ENCODE results near the gene HSPBP1. TPM values are rescaled to one million over a fixed set of nuclear protein-coding genes. Genes with fewer than 3 reads are reported as not detected.

HSPBP1 gene
- total RNA-seq, 1 experiment from 2014 or later, result 65.2 TPM

- ChIA-PET POLR2A (interaction anchor here (0.5 to 1.2 kb wide), 3 partner anchors 61 to 346 kb away, joined by 3 to 6 read pairs (median 4); partner anchors contain the start of gene KMT5C), CTCF (interaction anchor here (1.5 to 2.8 kb wide), 5 partner anchors 37 to 129 kb away, joined by 3 to 10 read pairs (median 7); partner anchors contain the start of gene TMEM238)
- Mint-ChIP-seq H3K27ac (peak overlapping the region; percentile 88), H3K36me3 (no peaks in the 10 kb centered on the region), H3K27me3 (ENCODE audit: low read depth) (no peaks in the 10 kb centered on the region), H3K4me1 (peaks cover 47% of the 10 kb centered on the region), H3K9me3 (no peaks in the 10 kb centered on the region), H3K4me3 (no peak overlapping the region)
- TF ChIP-seq IRF2 (CRISPR knock-in tag; IDR thresholded peaks at IDR 0.05; ENCODE audit: borderline replicate concordance, low read depth) (no peak), FOXP1 (CRISPR knock-in tag; IDR thresholded peaks at IDR 0.05; ENCODE audit: borderline replicate concordance) (no peak), ZNF232 (CRISPR knock-in tag; IDR thresholded peaks at IDR 0.05) (no peak), NFYB (CRISPR knock-in tag; conservative IDR thresholded peaks at IDR 0.05; ENCODE audit: low read depth) (no peak), MLX (CRISPR knock-in tag; IDR thresholded peaks at IDR 0.05) (no peak), AR (CRISPR knock-in tag; IDR thresholded peaks at IDR 0.05) (no peak), NR1H2 (CRISPR knock-in tag; IDR thresholded peaks at IDR 0.05) (no peak), MAX (CRISPR knock-in tag; IDR thresholded peaks at IDR 0.05) (no peak), TEAD1 (CRISPR knock-in tag; IDR thresholded peaks at IDR 0.05) (no peak)
- DNase-seq (ENCODE audit: low spot score), result no peak
- ATAC-seq, result no peak
Observed at GRCh38 chr19:55254625-55254977, 25.3 kb downstream of the HSPBP1 start.

GRCh38 chr19:55253842-55254624 lies 25.9 kb downstream of the HSPBP1 start:
- no peaks in the 10 kb centered on the region for H3K27me3 Mint-ChIP-seq (ENCODE audit: low read depth)
- CTCF ChIA-PET, result interaction anchor here (1.5 to 2.8 kb wide), 5 partner anchors 38 to 130 kb away, joined by 3 to 10 read pairs (median 7); partner anchors contain the start of gene TMEM238
- peak overlapping the region; percentile 88 for H3K27ac Mint-ChIP-seq
- DNase-seq (ENCODE audit: low spot score) (no peak), ATAC-seq (no peak)
- H3K9me3 Mint-ChIP-seq, result no peaks in the 10 kb centered on the region
- H3K4me3 Mint-ChIP-seq, result peak overlapping the region; percentile 6; the same call in 1 of the 2 replicates
- POLR2A ChIA-PET, result interaction anchor here (0.5 kb wide), 2 partner anchors 62 to 345 kb away, joined by 3 to 6 read pairs; no protein-coding TSS in a partner anchor
- no peaks in the 10 kb centered on the region for H3K36me3 Mint-ChIP-seq
- peaks cover 44% of the 10 kb centered on the region for H3K4me1 Mint-ChIP-seq
- no peak for TF ChIP-seq CREM (CRISPR knock-in tag; IDR thresholded peaks at IDR 0.05)
- TF ChIP-seq PREB (CRISPR knock-in tag; IDR thresholded peaks at IDR 0.05; ENCODE audit: borderline replicate concordance), result no peak
- no peak for TF ChIP-seq ATF2 (CRISPR knock-in tag; IDR thresholded peaks at IDR 0.05; ENCODE audit: borderline replicate concordance, low read depth)
- TF ChIP-seq ZNF512 (CRISPR knock-in tag; IDR thresholded peaks at IDR 0.05; ENCODE audit: borderline replicate concordance), result no peak
- TF ChIP-seq CBFB (CRISPR knock-in tag; IDR thresholded peaks at IDR 0.05; ENCODE audit: low read depth), result no peak
- TF ChIP-seq GABPB1 (CRISPR knock-in tag; IDR thresholded peaks at IDR 0.05), result no peak
- TF ChIP-seq NFATC4 (CRISPR knock-in tag; IDR thresholded peaks at IDR 0.05), result no peak
- TF ChIP-seq ZNF138 (CRISPR knock-in tag; conservative IDR thresholded peaks at IDR 0.05), result no peak
- no peak for TF ChIP-seq ZNF671 (CRISPR knock-in tag; IDR thresholded peaks at IDR 0.05)
- no peak for TF ChIP-seq SMAD3 (CRISPR knock-in tag; IDR thresholded peaks at IDR 0.05; ENCODE audit: borderline replicate concordance)
- no peak for TF ChIP-seq HMGXB4 (CRISPR knock-in tag; IDR thresholded peaks at IDR 0.05)
- TF ChIP-seq SP1 (CRISPR knock-in tag; conservative IDR thresholded peaks at IDR 0.05), result no peak
- TF ChIP-seq NFYB (CRISPR knock-in tag; conservative IDR thresholded peaks at IDR 0.05; ENCODE audit: low read depth), result no peak
- no peak for TF ChIP-seq ETV6 (CRISPR knock-in tag; IDR thresholded peaks at IDR 0.05)
